ENCODE results near the gene BRPF1. TPM values are rescaled to one million over a fixed set of nuclear protein-coding genes. Genes with fewer than 3 reads are reported as not detected.
A peak's percentile ranks its signal among the peaks of the same experiment; 100 is the strongest.

BRPF1 gene
- total RNA-seq, 1 experiment from 2014 or later, result 24.7 TPM

- no peaks in the 10 kb centered on the region for H3K27me3 ChIP-seq (replicated peaks; ENCODE audit: control insufficient read depth, insufficient read depth, low read length)
- H3K4me1 ChIP-seq, result 0 out of 2 replicates have a peak, but pooled peaks cover 6% of the 10 kb centered on the region
- no peak for DNase-seq
- peak overlapping the region; percentile 19 for H3K27ac Mint-ChIP-seq (ENCODE audit: unreplicated experiment)
- H3K4me3 Mint-ChIP-seq (ENCODE audit: unreplicated experiment), result peak overlapping the region; percentile 54
- TF ChIP-seq CTCF (IDR thresholded peaks at IDR 0.05; ENCODE audit: insufficient read depth in 1 of 2, low read depth in 1 of 2, low read length in 1 of 2, severe bottlenecking in 1 of 2, unreplicated experiment in 1 of 2), result no peak
- ChIA-PET CTCF (no interaction called here), POLR2A (no interaction called here)
- no peaks in the 10 kb centered on the region for H3K9me3 Mint-ChIP-seq (ENCODE audit: unreplicated experiment)
- peaks cover 6% of the 10 kb centered on the region for H3K36me3 ChIP-seq (ENCODE audit: control insufficient read depth, insufficient read depth, low read length)
- H3K4me1 Mint-ChIP-seq (ENCODE audit: low read depth, unreplicated experiment), result peaks cover 6% of the 10 kb centered on the region
- intact Hi-C loops (cut with micrococcal nuclease; ENCODE audit: unreplicated experiment), result no loop called here
- H3K27me3 Mint-ChIP-seq (ENCODE audit: insufficient read depth, unreplicated experiment), result no peaks in the 10 kb centered on the region
- H3K36me3 Mint-ChIP-seq (ENCODE audit: insufficient read depth, unreplicated experiment), result peaks cover 84% of the 10 kb centered on the region
- BruUV-seq (replicated peaks), result no TSS peak
- no peak overlapping the region for H3K4me3 ChIP-seq (ENCODE audit: low read depth, low read length)
- H3K9me3 ChIP-seq, result no peaks in the 10 kb centered on the region
These were observed 63.7 kb downstream of the BRPF1 start for GRCh38 chr3:9795207-9795606.

- Mint-ChIP-seq H3K36me3 (ENCODE audit: insufficient read depth, unreplicated experiment) (peaks cover 88% of the 10 kb centered on the region), H3K4me1 (ENCODE audit: low read depth, unreplicated experiment) (no peaks in the 10 kb centered on the region), H3K9me3 (ENCODE audit: unreplicated experiment) (no peaks in the 10 kb centered on the region), H3K27ac (ENCODE audit: unreplicated experiment) (no peak overlapping the region), H3K4me3 (ENCODE audit: unreplicated experiment) (no peak overlapping the region), H3K27me3 (ENCODE audit: insufficient read depth, unreplicated experiment) (no peaks in the 10 kb centered on the region)
- no peaks in the 10 kb centered on the region for H3K4me1 ChIP-seq
- DNase-seq, result no peak
- peaks cover 8% of the 10 kb centered on the region for H3K36me3 ChIP-seq (ENCODE audit: control insufficient read depth, insufficient read depth, low read length)
- intact Hi-C loops (cut with micrococcal nuclease; ENCODE audit: unreplicated experiment), result no loop called here
- no peaks in the 10 kb centered on the region for H3K9me3 ChIP-seq
- POLR2A ChIA-PET, result interaction anchor here (0.7 kb wide), 1 partner anchor 19 kb away, joined by 8 read pairs; no protein-coding TSS in a partner anchor
- H3K4me3 ChIP-seq (ENCODE audit: low read depth, low read length), result no peak overlapping the region
- BruUV-seq (replicated peaks), result no TSS peak
- CTCF ChIA-PET, result no interaction called here
- TF ChIP-seq CTCF (IDR thresholded peaks at IDR 0.05; ENCODE audit: insufficient read depth in 1 of 2, low read depth in 1 of 2, low read length in 1 of 2, severe bottlenecking in 1 of 2, unreplicated experiment in 1 of 2), result no peak
- no peaks in the 10 kb centered on the region for H3K27me3 ChIP-seq (replicated peaks; ENCODE audit: control insufficient read depth, insufficient read depth, low read length)
These were observed 65.8 kb downstream of the BRPF1 start for GRCh38 chr3:9797196-9797945.

Other genes starting within 250 kb of the BRPF1 start
- gene LHFPL4, start 177.9 kb upstream of the BRPF1 start, total RNA-seq (2022), result not detected in 2 replicates
- 30.1 and 34.7 TPM in 2 replicates for gene MTMR14, start 82.2 kb upstream of the BRPF1 start, total RNA-seq (2022)
- gene CPNE9, start 27.9 kb upstream of the BRPF1 start, total RNA-seq (2022), result not detected in 2 replicates
- 24.1 and 25.3 TPM in 2 replicates for gene OGG1, start 18.2 kb downstream of the BRPF1 start, total RNA-seq (2022)
- 9.7 and 11.9 TPM in 2 replicates for gene CAMK1, start 38.2 kb downstream of the BRPF1 start, total RNA-seq (2022)
- 49.2 and 49.6 TPM in 2 replicates for gene TADA3, start 60.7 kb downstream of the BRPF1 start, total RNA-seq (2022)
- gene ARPC4, start 61.3 kb downstream of the BRPF1 start, total RNA-seq (2022), result 158 and 160 TPM in 2 replicates
- 10.3 and 13.3 TPM in 2 replicates for gene TTLL3, start 78.5 kb downstream of the BRPF1 start, total RNA-seq (2022)
- gene RPUSD3, start 112.3 kb downstream of the BRPF1 start, total RNA-seq (2022), result 54.8 and 61.8 TPM in 2 replicates
- gene CIDEC, start 148.5 kb downstream of the BRPF1 start, total RNA-seq (2022), result 1.9 and 3.8 TPM in 2 replicates
- 34.2 and 35.9 TPM in 2 replicates for gene JAGN1, start 158.9 kb downstream of the BRPF1 start, total RNA-seq (2022)
- gene IL17RE, start 171.1 kb downstream of the BRPF1 start, total RNA-seq (2022), result 77.3 and 82.9 TPM in 2 replicates
- gene IL17RC, start 185.4 kb downstream of the BRPF1 start, total RNA-seq (2022), result 8.5 and 11.3 TPM in 2 replicates
- 17.1 and 18.3 TPM in 2 replicates for gene CRELD1, start 202.1 kb downstream of the BRPF1 start, total RNA-seq (2022)
- 1.1 and 1.3 TPM in 2 replicates for gene PRRT3, start 220.7 kb downstream of the BRPF1 start, total RNA-seq (2022)

Data from Caco-2 (cell line).